Neural progenitor cell (in vitro differentiated cells): ENCODE results near the gene KCNMA1. TPM values are rescaled to one million over a fixed set of nuclear protein-coding genes. Genes with fewer than 3 reads are reported as not detected.

Experiments
- DNase-seq: peaks from one replicate; pipeline ENCODE4 v3.0.0-alpha.2; 2016; ENCODE audit warnings: low spot score
- H2AFZ ChIP-seq: fragments of 200-600 bp; sonication (generic); replicated peaks from 2 replicates; pipeline ENCODE4 v1.6.1; 2016; ENCODE audit warnings: antibody characterized with exemption
- H3F3A ChIP-seq: fragments of 200-600 bp; sonication (generic); 2 replicates; pipeline ENCODE4 v1.6.1; 2016; ENCODE audit warnings: antibody characterized with exemption, low read depth
- H3K27ac ChIP-seq: fragments of 200-600 bp; sonication (generic); 2 replicates; pipeline ENCODE4 v1.5.1; 2016; ENCODE audit warnings: mild to moderate bottlenecking
- H3K27me3 ChIP-seq: fragments of 200-600 bp; sonication (generic); 2 replicates; pipeline ENCODE4 v1.6.1; 2016; ENCODE audit warnings: mild to moderate bottlenecking, moderate library complexity
- H3K36me3 ChIP-seq: fragments of 200-600 bp; sonication (generic); 2 replicates; pipeline ENCODE4 v1.5.1; 2016
- H3K4me1 ChIP-seq: fragments of 200-600 bp; sonication (generic); 2 replicates; pipeline ENCODE4 v1.6.1; 2016; ENCODE audit warnings: mixed run types
- H3K4me2 ChIP-seq: fragments of 200-600 bp; sonication (generic); 2 replicates; pipeline ENCODE4 v1.6.1; 2016
- H3K4me3 ChIP-seq: fragments of 200-600 bp; sonication (generic); 2 replicates; pipeline ENCODE4 v1.5.1; 2016
- H3K79me2 ChIP-seq: fragments of 200-600 bp; sonication (generic); 2 replicates; pipeline ENCODE4 v1.6.1; 2016; ENCODE audit warnings: low read depth
- H3K9ac ChIP-seq: fragments of 200-600 bp; sonication (generic); 2 replicates; pipeline ENCODE4 v1.6.1; 2016
- H3K9me3 ChIP-seq: fragments of 200-600 bp; sonication (generic); 2 replicates; pipeline ENCODE4 v1.5.1; 2016; ENCODE audit warnings: low read depth
- H4K20me1 ChIP-seq: fragments of 200-600 bp; sonication (generic); 2 replicates; pipeline ENCODE4 v1.6.1; 2016; ENCODE audit warnings: low read depth
- H3K27ac Mint-ChIP-seq: 3 replicates; pipeline ENCODE4 v1.8.0; 2021; ENCODE audit warnings: mixed read lengths
- H3K27me3 Mint-ChIP-seq: 2 replicates; pipeline ENCODE4 v1.8.0; 2022; ENCODE audit warnings: low read depth, mild to moderate bottlenecking, inconsistent platforms, moderate library complexity, mixed read lengths; ENCODE audit not compliant: insufficient read depth
- H3K36me3 Mint-ChIP-seq: 3 replicates; pipeline ENCODE4 v1.8.0; 2021; ENCODE audit warnings: mixed read lengths
- H3K4me1 Mint-ChIP-seq: 3 replicates; pipeline ENCODE4 v1.8.0; 2021; ENCODE audit warnings: mixed read lengths
- H3K4me3 Mint-ChIP-seq: 3 replicates; pipeline ENCODE4 v1.8.0; 2021; ENCODE audit warnings: mild to moderate bottlenecking, moderate library complexity, mixed read lengths
- H3K9me3 Mint-ChIP-seq: 3 replicates; pipeline ENCODE4 v1.8.0; 2020; ENCODE audit warnings: mixed read lengths
- CTCF ChIP-seq: fragments of 200-600 bp; sonication (generic); IDR thresholded peaks from 2 replicates; pipeline ENCODE4 v1.5.1; 2017; ENCODE audit warnings: antibody characterized with exemption, mild to moderate bottlenecking
- EZH2 ChIP-seq: fragments of 200-600 bp; sonication (generic); IDR thresholded peaks from 2 replicates; pipeline ENCODE4 v1.6.1; 2017; ENCODE audit warnings: antibody characterized with exemption, mild to moderate bottlenecking, moderate library complexity
- EZH2phosphoT487 ChIP-seq: fragments of 200-600 bp; sonication (generic); IDR thresholded peaks from 2 replicates; pipeline ENCODE4 v1.6.1; 2017; ENCODE audit warnings: antibody characterized with exemption
- total RNA-seq: library from RNA; depleted of rRNA; stranded (reverse); fragments of >200 nt; gene quantifications from 2 replicates; pipeline ENCODE4 v1.2.3, GENCODE V29; 2015; ENCODE audit warnings: low replicate concordance

The KCNMA1 gene
- total RNA-seq, 1 donor from 2014 or later, result 2.4 TPM

- Mint-ChIP-seq H3K36me3 (no peaks in the 10 kb centered on the region), H3K4me1 (no peaks in the 10 kb centered on the region), H3K27ac (no peak overlapping the region), H3K9me3 (no peaks in the 10 kb centered on the region), H3K4me3 (no peak overlapping the region), H3K27me3 (peaks cover 2% of the 10 kb centered on the region)
- Histone ChIP-seq H3F3A (no peaks in the 10 kb centered on the region), H3K4me1 (peaks cover 8% of the 10 kb centered on the region), H3K4me3 (no peak overlapping the region), H3K27me3 (no peaks in the 10 kb centered on the region), H3K36me3 (no peaks in the 10 kb centered on the region), H4K20me1 (no peaks in the 10 kb centered on the region), H3K9ac (no peak overlapping the region), H3K79me2 (no peaks in the 10 kb centered on the region), H2AFZ (no peak overlapping the region), H3K4me2 (no peak overlapping the region), H3K9me3 (no peaks in the 10 kb centered on the region), H3K27ac (no peak overlapping the region)
- no peak for DNase-seq
- TF ChIP-seq EZH2phosphoT487 (no peak), EZH2 (no peak), CTCF (no peak)
Measured at GRCh38 chr10:77319557-77319956, 318.1 kb downstream of the KCNMA1 start.

GRCh38 chr10:77318739-77319138 lies 318.9 kb downstream of the KCNMA1 start:
- TF ChIP-seq EZH2phosphoT487, result no peak
- no peak for TF ChIP-seq CTCF
- no peak for TF ChIP-seq EZH2
- Mint-ChIP-seq H3K9me3 (no peaks in the 10 kb centered on the region), H3K36me3 (no peaks in the 10 kb centered on the region), H3K4me3 (no peak overlapping the region), H3K4me1 (no peaks in the 10 kb centered on the region), H3K27ac (no peak overlapping the region), H3K27me3 (no peaks in the 10 kb centered on the region)
- Histone ChIP-seq H3K36me3 (no peaks in the 10 kb centered on the region), H3F3A (no peaks in the 10 kb centered on the region), H3K4me1 (peaks cover 14% of the 10 kb centered on the region), H3K79me2 (no peaks in the 10 kb centered on the region), H3K4me3 (no peak overlapping the region), H3K27ac (no peak overlapping the region), H2AFZ (no peak overlapping the region), H3K9ac (no peak overlapping the region), H4K20me1 (no peaks in the 10 kb centered on the region), H3K9me3 (no peaks in the 10 kb centered on the region), H3K27me3 (no peaks in the 10 kb centered on the region), H3K4me2 (no peak overlapping the region)
- DNase-seq, result no peak

- Histone ChIP-seq H3K36me3 (no peaks in the 10 kb centered on the region), H4K20me1 (no peaks in the 10 kb centered on the region), H3K9ac (no peak overlapping the region), H3K4me3 (no peak overlapping the region), H3K9me3 (no peaks in the 10 kb centered on the region), H3K79me2 (no peaks in the 10 kb centered on the region), H3K4me2 (no peak overlapping the region), H3K4me1 (peaks cover 24% of the 10 kb centered on the region), H3K27me3 (no peaks in the 10 kb centered on the region), H3F3A (no peaks in the 10 kb centered on the region), H3K27ac (no peak overlapping the region), H2AFZ (no peak overlapping the region)
- H3K27ac Mint-ChIP-seq, result no peak overlapping the region
- peaks cover 6% of the 10 kb centered on the region for H3K4me1 Mint-ChIP-seq
- TF ChIP-seq CTCF, result no peak
- TF ChIP-seq EZH2phosphoT487, result no peak
- TF ChIP-seq EZH2, result no peak
- no peaks in the 10 kb centered on the region for H3K9me3 Mint-ChIP-seq
- no peak for DNase-seq
- H3K36me3 Mint-ChIP-seq, result no peaks in the 10 kb centered on the region
- H3K27me3 Mint-ChIP-seq, result no peaks in the 10 kb centered on the region
- H3K4me3 Mint-ChIP-seq, result no peak overlapping the region
Measured at GRCh38 chr10:77317221-77317620, 320.4 kb downstream of the KCNMA1 start.
